NCI-H2227 (cell line): ENCODE data around the gene EPB42.

Source experiments
- DNase-seq: peaks from one replicate; lab custom pipeline; 2025; ENCODE audit not compliant: unreplicated experiment; lab: John Stamatoyannopoulos, UW

The EPB42 gene

GRCh38 chr15:43220991-43221403, at the start of gene EPB42:
EPB42 (minus strand) TSS chr15:43221018; CDS start chr15:43220825, 193 bp downstream.
- no peak for DNase-seq

- DNase-seq: no peak
These were observed 49.4 kb upstream of the EPB42 start for GRCh38 chr15:43270113-43270665.

- no peak for DNase-seq
These were observed 47.6 kb upstream of the EPB42 start for GRCh38 chr15:43268111-43269105.

- DNase-seq: no peak
These were observed 46.6 kb upstream of the EPB42 start for GRCh38 chr15:43267439-43267838.

- DNase-seq: no peak
These were observed 46.0 kb upstream of the EPB42 start, which contains the start of gene TGM5 for GRCh38 chr15:43266834-43267233. TGM5 (minus strand) TSS chr15:43266928; CDS start chr15:43266849, 79 bp downstream.

GRCh38 chr15:43266386-43266785, 45.6 kb upstream of the EPB42 start:
- no peak for DNase-seq

DNA sequence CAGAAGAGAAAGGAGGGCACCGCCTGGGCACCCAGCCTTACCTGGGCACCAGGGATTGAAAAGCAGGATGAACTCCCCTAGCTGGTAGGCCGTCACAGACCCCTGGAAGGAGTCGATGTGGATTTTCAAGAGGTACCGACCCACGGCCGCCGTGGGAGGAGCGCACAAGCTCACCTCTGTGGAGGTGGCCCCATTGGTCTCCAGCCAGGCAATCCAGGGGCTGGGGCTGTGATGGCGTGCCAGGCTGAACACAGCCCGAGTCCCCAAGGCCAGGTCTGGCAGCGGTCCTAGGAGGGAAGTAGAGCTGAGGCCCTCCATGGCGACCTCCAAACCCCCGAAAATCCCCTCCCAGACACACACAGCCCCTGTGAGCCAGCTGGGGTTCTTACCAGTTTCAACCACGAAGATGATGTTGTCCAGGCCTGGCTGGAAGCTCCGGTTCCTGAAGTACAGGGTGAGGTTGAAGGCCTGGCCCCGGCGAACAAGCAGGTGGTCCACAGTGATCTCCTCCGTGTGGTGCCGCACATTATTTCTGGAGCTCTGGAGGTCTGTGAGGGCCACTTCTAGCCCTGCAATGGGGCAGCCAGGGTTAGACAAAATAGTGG, 39.3 kb upstream of the EPB42 start:
- DNase-seq: no peak

DNA sequence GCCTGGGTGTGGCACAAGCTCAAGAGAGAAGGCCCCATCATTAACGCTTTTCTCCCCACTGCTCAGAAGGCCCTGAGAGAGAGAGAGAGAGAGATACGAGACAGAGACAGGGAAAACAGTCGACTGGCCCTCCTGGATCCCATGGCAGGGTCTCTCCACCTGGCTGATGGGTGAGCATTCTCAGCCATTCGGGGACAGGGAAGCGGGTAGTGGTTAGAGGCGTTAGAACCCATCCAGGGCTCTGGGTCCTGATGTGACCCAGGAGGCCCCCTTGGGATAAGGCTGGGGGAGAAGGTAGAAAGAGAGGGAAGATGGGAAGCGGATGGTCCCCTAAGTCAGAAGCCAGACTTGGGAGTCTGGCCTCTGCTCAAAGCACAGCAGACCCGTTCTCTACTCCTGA, 38.0 kb upstream of the EPB42 start:
- no peak for DNase-seq

GRCh38 chr15:43256341-43256740, 35.5 kb upstream of the EPB42 start:
- no peak for DNase-seq

- DNase-seq: no peak
These were observed 34.6 kb upstream of the EPB42 start for GRCh38 chr15:43255376-43255775.

DNA sequence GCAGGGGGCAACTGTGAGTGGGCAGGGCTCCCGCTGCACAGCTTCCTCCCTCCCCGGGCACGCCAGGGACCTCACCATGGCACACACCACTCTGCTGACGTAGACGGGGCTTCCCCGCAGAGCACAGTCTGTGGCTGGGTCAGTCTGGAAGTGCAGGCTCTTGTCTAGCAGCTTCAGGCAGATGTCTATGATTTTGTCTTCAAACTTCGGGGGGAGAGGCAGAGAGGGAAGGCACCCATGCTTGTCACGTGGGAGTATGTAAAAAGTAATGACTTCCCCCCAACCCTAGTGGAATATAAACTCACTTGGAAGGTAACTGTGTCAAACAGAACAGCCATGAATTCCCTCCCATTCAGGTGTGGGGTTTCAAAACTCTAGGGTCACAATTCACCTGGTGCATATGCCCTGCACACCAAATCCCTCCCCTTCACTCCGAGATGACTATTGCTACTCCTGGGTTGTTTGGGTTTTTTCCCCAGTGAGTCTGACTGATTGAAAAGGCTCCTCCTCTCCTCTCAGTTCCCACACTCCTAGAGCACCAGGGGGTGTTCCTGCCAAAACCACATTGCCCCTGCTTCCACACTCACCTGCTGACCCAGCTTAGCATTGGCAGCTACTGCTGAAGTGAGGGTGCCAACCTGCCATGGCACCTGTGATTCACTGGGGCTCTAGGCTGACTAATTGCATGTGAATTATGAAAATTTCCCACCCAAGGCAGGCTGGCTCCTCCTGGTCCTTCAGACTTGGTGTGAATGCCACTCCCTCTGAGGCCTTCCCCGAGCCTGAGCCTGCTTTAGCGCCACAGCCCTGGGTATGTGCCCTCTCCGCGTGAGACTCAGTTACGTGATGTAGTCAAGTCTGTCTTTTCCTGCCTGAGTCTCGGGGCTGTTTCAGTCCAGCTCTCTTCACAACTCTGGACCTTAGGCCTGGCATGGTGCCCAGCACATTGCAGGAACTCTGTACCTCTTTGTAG, 32.9 kb upstream of the EPB42 start:
- no peak for DNase-seq

DNA sequence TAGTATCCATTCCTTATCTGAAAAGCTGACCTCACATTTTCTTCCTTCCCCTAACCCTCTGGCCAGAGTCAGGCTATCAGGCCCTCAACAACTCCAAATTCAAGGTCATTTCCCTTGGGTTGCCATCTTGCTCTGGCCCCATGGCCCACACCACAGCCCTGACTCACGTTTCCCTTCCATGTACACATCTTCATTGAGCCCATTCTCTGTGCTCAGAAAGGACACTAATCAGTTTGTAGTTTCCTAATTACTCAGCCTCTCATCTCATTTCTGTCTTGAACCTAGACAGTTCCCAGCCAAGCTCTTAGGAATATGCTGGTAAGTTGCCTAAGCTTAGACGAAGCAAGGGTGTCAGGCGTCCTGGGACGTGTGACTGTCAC, 31.0 kb upstream of the EPB42 start:
- DNase-seq: no peak

GRCh38 chr15:43251185-43251870, 30.5 kb upstream of the EPB42 start:
- no peak for DNase-seq

DNA sequence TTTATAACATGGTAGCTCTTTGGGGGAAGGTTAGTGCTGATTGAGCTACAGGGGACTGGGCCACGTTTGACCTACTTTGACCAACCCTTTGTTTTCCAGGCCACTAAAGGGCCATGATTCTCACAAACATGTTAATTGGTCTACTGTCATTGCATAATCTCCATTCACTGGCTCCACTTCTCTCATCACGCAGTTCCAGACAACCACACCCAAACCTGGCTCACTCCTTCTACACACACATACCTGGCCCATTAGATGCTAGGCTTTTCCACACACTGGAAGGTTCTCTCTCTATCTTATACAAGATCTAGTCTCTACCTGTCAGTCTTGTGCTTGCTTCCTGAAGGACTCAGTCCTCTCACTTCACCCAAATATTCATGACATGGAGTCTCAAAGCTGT, 30.0 kb upstream of the EPB42 start:
- no peak for DNase-seq

GRCh38 chr15:43249699-43250203, 28.9 kb upstream of the EPB42 start:
- no peak for DNase-seq

- no peak for DNase-seq
These were observed 28.4 kb upstream of the EPB42 start for GRCh38 chr15:43249236-43249635.

GRCh38 chr15:43246261-43246774, 25.5 kb upstream of the EPB42 start:
- no peak for DNase-seq

DNA sequence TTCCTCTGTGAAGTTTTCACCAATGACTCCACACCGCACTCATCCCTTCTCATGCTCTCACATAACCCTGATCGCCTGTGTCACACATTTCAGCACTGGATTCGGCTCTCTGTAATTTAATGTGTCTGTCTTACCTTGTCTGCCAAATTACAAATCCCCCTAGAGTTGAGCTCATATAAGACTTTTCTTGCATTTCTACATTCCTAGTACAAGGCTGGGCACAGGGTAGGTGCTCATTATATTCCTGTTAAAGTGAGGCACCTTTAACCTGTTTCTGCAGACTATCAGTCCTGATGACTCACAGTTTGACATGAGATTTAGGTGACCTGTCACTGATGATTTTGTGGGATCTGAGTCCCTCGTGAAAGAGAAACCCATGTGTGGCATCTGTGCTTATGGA, 23.3 kb upstream of the EPB42 start:
- DNase-seq: no peak

- DNase-seq: no peak
These were observed 22.3 kb upstream of the EPB42 start for GRCh38 chr15:43243020-43243645.
